Neural progenitor cell (in vitro differentiated cells): Measurements from ENCODE around the gene SRL. TPM values are rescaled to one million over a fixed set of nuclear protein-coding genes. Genes with fewer than 3 reads are reported as not detected.

Experiments
- DNase-seq: peaks from one replicate; pipeline ENCODE4 v3.0.0-alpha.2; 2016; ENCODE audit warnings: low spot score
- H2AFZ ChIP-seq: fragments of 200-600 bp; sonication (generic); replicated peaks from 2 replicates; pipeline ENCODE4 v1.6.1; 2016; ENCODE audit warnings: antibody characterized with exemption
- H3F3A ChIP-seq: fragments of 200-600 bp; sonication (generic); 2 replicates; pipeline ENCODE4 v1.6.1; 2016; ENCODE audit warnings: antibody characterized with exemption, low read depth
- H3K27ac ChIP-seq: fragments of 200-600 bp; sonication (generic); 2 replicates; pipeline ENCODE4 v1.5.1; 2016; ENCODE audit warnings: mild to moderate bottlenecking
- H3K27me3 ChIP-seq: fragments of 200-600 bp; sonication (generic); 2 replicates; pipeline ENCODE4 v1.6.1; 2016; ENCODE audit warnings: mild to moderate bottlenecking, moderate library complexity
- H3K36me3 ChIP-seq: fragments of 200-600 bp; sonication (generic); 2 replicates; pipeline ENCODE4 v1.5.1; 2016
- H3K4me1 ChIP-seq: fragments of 200-600 bp; sonication (generic); 2 replicates; pipeline ENCODE4 v1.6.1; 2016; ENCODE audit warnings: mixed run types
- H3K4me2 ChIP-seq: fragments of 200-600 bp; sonication (generic); 2 replicates; pipeline ENCODE4 v1.6.1; 2016
- H3K4me3 ChIP-seq: fragments of 200-600 bp; sonication (generic); 2 replicates; pipeline ENCODE4 v1.5.1; 2016
- H3K79me2 ChIP-seq: fragments of 200-600 bp; sonication (generic); 2 replicates; pipeline ENCODE4 v1.6.1; 2016; ENCODE audit warnings: low read depth
- H3K9ac ChIP-seq: fragments of 200-600 bp; sonication (generic); 2 replicates; pipeline ENCODE4 v1.6.1; 2016
- H3K9me3 ChIP-seq: fragments of 200-600 bp; sonication (generic); 2 replicates; pipeline ENCODE4 v1.5.1; 2016; ENCODE audit warnings: low read depth
- H4K20me1 ChIP-seq: fragments of 200-600 bp; sonication (generic); 2 replicates; pipeline ENCODE4 v1.6.1; 2016; ENCODE audit warnings: low read depth
- H3K27ac Mint-ChIP-seq: 3 replicates; pipeline ENCODE4 v1.8.0; 2021; ENCODE audit warnings: mixed read lengths
- H3K27me3 Mint-ChIP-seq: 2 replicates; pipeline ENCODE4 v1.8.0; 2022; ENCODE audit warnings: low read depth, mild to moderate bottlenecking, inconsistent platforms, moderate library complexity, mixed read lengths; ENCODE audit not compliant: insufficient read depth
- H3K36me3 Mint-ChIP-seq: 3 replicates; pipeline ENCODE4 v1.8.0; 2021; ENCODE audit warnings: mixed read lengths
- H3K4me1 Mint-ChIP-seq: 3 replicates; pipeline ENCODE4 v1.8.0; 2021; ENCODE audit warnings: mixed read lengths
- H3K4me3 Mint-ChIP-seq: 3 replicates; pipeline ENCODE4 v1.8.0; 2021; ENCODE audit warnings: mild to moderate bottlenecking, moderate library complexity, mixed read lengths
- H3K9me3 Mint-ChIP-seq: 3 replicates; pipeline ENCODE4 v1.8.0; 2020; ENCODE audit warnings: mixed read lengths
- CTCF ChIP-seq: fragments of 200-600 bp; sonication (generic); IDR thresholded peaks from 2 replicates; pipeline ENCODE4 v1.5.1; 2017; ENCODE audit warnings: antibody characterized with exemption, mild to moderate bottlenecking
- EZH2 ChIP-seq: fragments of 200-600 bp; sonication (generic); IDR thresholded peaks from 2 replicates; pipeline ENCODE4 v1.6.1; 2017; ENCODE audit warnings: antibody characterized with exemption, mild to moderate bottlenecking, moderate library complexity
- EZH2phosphoT487 ChIP-seq: fragments of 200-600 bp; sonication (generic); IDR thresholded peaks from 2 replicates; pipeline ENCODE4 v1.6.1; 2017; ENCODE audit warnings: antibody characterized with exemption
- total RNA-seq: library from RNA; depleted of rRNA; stranded (reverse); fragments of >200 nt; gene quantifications from 2 replicates; pipeline ENCODE4 v1.2.3, GENCODE V29; 2015; ENCODE audit warnings: low replicate concordance

Gene SRL
- total RNA-seq, 1 donor from 2014 or later, result 0.22 TPM

DNA sequence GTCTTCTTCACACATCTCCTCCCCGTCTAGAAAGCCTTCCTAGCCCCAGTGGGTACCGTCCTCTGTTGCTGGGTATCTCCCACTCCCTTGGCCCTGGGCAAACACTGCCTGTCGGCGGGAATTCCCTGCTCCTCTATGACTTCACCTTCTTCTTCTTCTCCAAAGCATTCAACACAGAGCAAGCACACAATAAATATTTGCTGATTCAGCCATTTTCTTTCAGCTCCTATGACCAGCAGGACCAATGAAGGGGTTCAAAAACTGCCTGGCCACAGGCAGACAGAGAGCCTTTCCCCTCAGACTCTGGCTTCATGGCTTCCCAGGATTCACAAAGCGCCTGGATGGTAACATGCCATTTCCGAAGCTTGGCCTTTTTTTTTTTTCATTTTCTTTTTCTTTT lies 72.5 kb downstream of the SRL start:
- no peaks in the 10 kb centered on the region for H3K9me3 Mint-ChIP-seq
- no peak overlapping the region for H3K27ac ChIP-seq
- TF ChIP-seq EZH2 (no peak), CTCF (no peak), EZH2phosphoT487 (no peak)
- H3K4me1 ChIP-seq, result no peaks in the 10 kb centered on the region
- peaks cover 2% of the 10 kb centered on the region for H3K27me3 Mint-ChIP-seq
- no peaks in the 10 kb centered on the region for H3F3A ChIP-seq
- no peaks in the 10 kb centered on the region for H3K4me1 Mint-ChIP-seq
- H4K20me1 ChIP-seq, result no peaks in the 10 kb centered on the region
- H3K36me3 Mint-ChIP-seq, result no peaks in the 10 kb centered on the region
- no peak overlapping the region for H2AFZ ChIP-seq
- H3K9ac ChIP-seq, result no peak overlapping the region
- no peak for DNase-seq
- no peaks in the 10 kb centered on the region for H3K79me2 ChIP-seq
- H3K36me3 ChIP-seq, result no peaks in the 10 kb centered on the region
- H3K9me3 ChIP-seq, result no peaks in the 10 kb centered on the region
- H3K4me3 Mint-ChIP-seq, result no peak overlapping the region
- no peak overlapping the region for H3K4me3 ChIP-seq
- no peak overlapping the region for H3K27ac Mint-ChIP-seq
- no peak overlapping the region for H3K4me2 ChIP-seq
- H3K27me3 ChIP-seq, result no peaks in the 10 kb centered on the region

- Histone ChIP-seq H3K36me3 (no peaks in the 10 kb centered on the region), H3K9ac (no peak overlapping the region), H3K27me3 (no peaks in the 10 kb centered on the region), H3F3A (no peaks in the 10 kb centered on the region), H3K4me2 (no peak overlapping the region), H3K79me2 (no peaks in the 10 kb centered on the region), H4K20me1 (no peaks in the 10 kb centered on the region), H3K4me3 (no peak overlapping the region), H2AFZ (no peak overlapping the region), H3K4me1 (no peaks in the 10 kb centered on the region), H3K27ac (no peak overlapping the region), H3K9me3 (no peaks in the 10 kb centered on the region)
- Mint-ChIP-seq H3K4me1 (no peaks in the 10 kb centered on the region), H3K36me3 (no peaks in the 10 kb centered on the region), H3K4me3 (no peak overlapping the region), H3K27ac (no peak overlapping the region), H3K9me3 (no peaks in the 10 kb centered on the region), H3K27me3 (peaks cover 2% of the 10 kb centered on the region)
- no peak for DNase-seq
- TF ChIP-seq CTCF, result no peak
Observed at GRCh38 chr16:4166821-4167220, 75.1 kb downstream of the SRL start.

DNA sequence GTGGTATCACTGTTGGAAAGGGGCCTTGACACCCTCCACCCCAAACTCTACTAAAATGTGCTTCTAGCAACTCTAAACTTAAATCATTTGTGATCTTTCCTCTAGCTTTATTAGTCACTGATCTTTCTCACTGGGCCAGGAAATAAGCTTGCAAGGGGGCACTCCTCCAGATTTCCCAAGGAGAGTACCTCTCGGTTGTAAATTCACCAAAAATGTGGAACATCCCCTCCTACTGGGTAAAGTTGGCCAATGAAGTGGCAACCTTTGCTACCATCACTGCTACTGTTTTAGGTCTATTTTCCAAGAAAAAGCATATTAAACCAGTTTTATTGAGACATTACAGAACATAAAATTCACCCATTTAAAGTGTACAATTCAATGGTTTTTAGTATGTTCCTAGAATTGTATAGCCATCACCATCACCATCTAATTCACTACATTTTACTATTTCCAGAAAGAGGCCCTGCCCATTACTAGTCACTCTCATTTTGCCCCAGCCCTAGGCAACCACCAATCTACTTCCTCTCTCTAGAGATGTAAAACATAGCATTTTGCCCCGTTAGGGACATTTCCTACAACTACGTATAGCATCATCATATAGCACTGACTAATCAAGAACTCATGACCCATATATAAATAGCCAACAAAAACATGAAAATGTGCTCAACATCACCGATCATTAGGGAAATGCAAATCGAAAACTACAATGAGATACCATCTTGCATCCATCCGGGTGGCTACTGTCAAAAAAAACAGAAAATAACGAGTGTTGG lies 81.0 kb downstream of the SRL start:
- DNase-seq, result no peak
- TF ChIP-seq EZH2phosphoT487 (no peak), CTCF (no peak), EZH2 (no peak)
- no peaks in the 10 kb centered on the region for H3K9me3 ChIP-seq
- Mint-ChIP-seq H3K4me3 (no peak overlapping the region), H3K9me3 (no peaks in the 10 kb centered on the region), H3K4me1 (no peaks in the 10 kb centered on the region), H3K27ac (no peak overlapping the region), H3K36me3 (no peaks in the 10 kb centered on the region), H3K27me3 (peaks cover 4% of the 10 kb centered on the region)
- H3K4me2 ChIP-seq, result no peak overlapping the region
- no peaks in the 10 kb centered on the region for H3K4me1 ChIP-seq
- H3F3A ChIP-seq, result no peaks in the 10 kb centered on the region
- H2AFZ ChIP-seq, result no peak overlapping the region
- no peaks in the 10 kb centered on the region for H3K27me3 ChIP-seq
- H4K20me1 ChIP-seq, result no peaks in the 10 kb centered on the region
- H3K9ac ChIP-seq, result no peak overlapping the region
- no peaks in the 10 kb centered on the region for H3K36me3 ChIP-seq
- no peaks in the 10 kb centered on the region for H3K79me2 ChIP-seq
- H3K4me3 ChIP-seq, result no peak overlapping the region
- H3K27ac ChIP-seq, result no peak overlapping the region
